ENCODE data around the gene STBD1.

DNA sequence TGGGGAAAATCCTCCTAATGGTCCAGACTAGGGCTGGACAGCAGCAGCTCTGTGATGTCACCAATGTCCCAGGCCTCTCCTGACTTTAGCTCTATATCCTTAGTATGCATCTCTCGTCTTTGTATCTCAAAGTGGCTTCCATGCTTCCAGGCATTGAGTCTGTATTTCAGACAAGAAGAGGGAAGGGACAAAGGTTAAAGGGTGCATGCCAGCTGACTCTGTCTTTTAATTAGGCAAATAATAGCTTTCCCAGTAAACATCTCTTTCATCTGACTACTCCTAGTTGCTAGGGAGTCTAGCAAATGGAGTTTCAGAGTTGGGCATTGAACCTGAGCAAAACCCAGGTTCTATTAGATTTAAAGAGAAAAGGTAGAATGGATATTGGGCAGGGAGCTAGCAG is 49.6 kb upstream of the STBD1 start:
- no peak for TF ChIP-seq CTCF (conservative IDR thresholded peaks at IDR 0.05; ENCODE audit: low read length)
- no peak for TF ChIP-seq EZH2phosphoT487 (IDR thresholded peaks at IDR 0.05; ENCODE audit: borderline replicate concordance)
